Neural crest cell (in vitro differentiated cells): ENCODE data around the gene PRKCI. TPM values are rescaled to one million over a fixed set of nuclear protein-coding genes. Genes with fewer than 3 reads are reported as not detected.
"Not testable (repeated sequence)": the region's sequence is repeated elsewhere in the genome, so short reads cannot be mapped to it uniquely, and the experiment has no call there.

Experiments used
- DNase-seq: peaks from one replicate; pipeline ENCODE4 v3.0.0; 2021; ENCODE audit warnings: low read depth, mixed read lengths, low spot score
- H3K27ac Mint-ChIP-seq: one replicate; pipeline ENCODE4 v1.8.0; 2021; ENCODE audit warnings: mild to moderate bottlenecking, mixed read lengths; ENCODE audit not compliant: unreplicated experiment
- H3K27me3 Mint-ChIP-seq: 2 replicates; pipeline ENCODE4 v1.8.0; 2021; ENCODE audit warnings: low read depth, mild to moderate bottlenecking, mixed read lengths
- H3K36me3 Mint-ChIP-seq: 2 replicates; pipeline ENCODE4 v1.8.0; 2021; ENCODE audit warnings: low read depth, mild to moderate bottlenecking, mixed read lengths
- H3K4me1 Mint-ChIP-seq: 2 replicates; pipeline ENCODE4 v1.8.0; 2021; ENCODE audit warnings: mixed read lengths
- H3K4me3 Mint-ChIP-seq: one replicate; pipeline ENCODE4 v1.8.0; 2021; ENCODE audit warnings: mild to moderate bottlenecking, mixed read lengths
- H3K9me3 Mint-ChIP-seq: 2 replicates; pipeline ENCODE4 v1.8.0; 2021; ENCODE audit warnings: mixed read lengths
- CTCF ChIP-seq: fragments of 200-600 bp; sonication (generic); conservative IDR thresholded peaks from 2 replicates; pipeline ENCODE4 v1.5.0; 2021; ENCODE audit warnings: antibody characterized with exemption, mild to moderate bottlenecking
- total RNA-seq: library from RNA; stranded (reverse); gene quantifications from 2 replicates; pipeline ENCODE4 v1.2.1, GENCODE V29; 2021

The PRKCI gene
- total RNA-seq, 1 donor from 2014 or later = 33.4 TPM

GRCh38 chr3:170204023-170204472 is 18.2 kb upstream of the PRKCI start:
- Mint-ChIP-seq H3K36me3 (no peaks in the 10 kb centered on the region), H3K27ac (no peak overlapping the region), H3K4me3 (no peak overlapping the region), H3K9me3 (no peaks in the 10 kb centered on the region), H3K4me1 (peaks cover 27% of the 10 kb centered on the region), H3K27me3 (peaks cover 2% of the 10 kb centered on the region)
- no peak for DNase-seq
- TF ChIP-seq CTCF = no peak

- Mint-ChIP-seq H3K4me1 (peaks cover 27% of the 10 kb centered on the region), H3K27me3 (peaks cover 2% of the 10 kb centered on the region), H3K27ac (no peak overlapping the region), H3K4me3 (no peak overlapping the region), H3K36me3 (no peaks in the 10 kb centered on the region), H3K9me3 (no peaks in the 10 kb centered on the region)
- no peak for TF ChIP-seq CTCF
- DNase-seq = no peak
These were observed 17.7 kb upstream of the PRKCI start for GRCh38 chr3:170204509-170204908.

GRCh38 chr3:170205302-170205701 is 16.9 kb upstream of the PRKCI start:
- Mint-ChIP-seq H3K4me1 (peaks cover 23% of the 10 kb centered on the region), H3K27me3 (no peaks in the 10 kb centered on the region), H3K27ac (no peak overlapping the region), H3K9me3 (no peaks in the 10 kb centered on the region), H3K4me3 (no peak overlapping the region), H3K36me3 (peaks cover 2% of the 10 kb centered on the region)
- no peak for DNase-seq
- no peak for TF ChIP-seq CTCF

- H3K9me3 Mint-ChIP-seq, DNase-seq, H3K27ac Mint-ChIP-seq, H3K27me3 Mint-ChIP-seq, H3K4me3 Mint-ChIP-seq, H3K36me3 Mint-ChIP-seq: not testable (repeated sequence)
- peaks cover 17% of the 10 kb centered on the region for H3K4me1 Mint-ChIP-seq
These were observed 16.0 kb upstream of the PRKCI start for GRCh38 chr3:170206164-170206762.

GRCh38 chr3:170207717-170208116 is 14.5 kb upstream of the PRKCI start:
- H3K27ac Mint-ChIP-seq = no peak overlapping the region
- H3K27me3 Mint-ChIP-seq = no peaks in the 10 kb centered on the region
- peaks cover 17% of the 10 kb centered on the region for H3K4me1 Mint-ChIP-seq
- no peak overlapping the region for H3K4me3 Mint-ChIP-seq
- H3K9me3 Mint-ChIP-seq = peaks cover 5% of the 10 kb centered on the region
- no peak for DNase-seq
- H3K36me3 Mint-ChIP-seq = peaks cover 6% of the 10 kb centered on the region
- TF ChIP-seq CTCF = no peak

- TF ChIP-seq CTCF = no peak
- DNase-seq = no peak
- Mint-ChIP-seq H3K27me3 (no peaks in the 10 kb centered on the region), H3K36me3 (peaks cover 6% of the 10 kb centered on the region), H3K4me1 (no peaks in the 10 kb centered on the region), H3K9me3 (peaks cover 5% of the 10 kb centered on the region), H3K4me3 (no peak overlapping the region), H3K27ac (no peak overlapping the region)
These were observed 10.6 kb upstream of the PRKCI start for GRCh38 chr3:170211668-170212067.
